Progenitor cell of endocrine pancreas (in vitro differentiated cells): ENCODE measurements around the gene PTMA. TPM values are rescaled to one million over a fixed set of nuclear protein-coding genes. Genes with fewer than 3 reads are reported as not detected.
"Not testable (repeated sequence)": the region's sequence is repeated elsewhere in the genome, so short reads cannot be mapped to it uniquely, and the experiment has no call there.

ENCODE experiments used
- DNase-seq: peaks from one replicate; pipeline ENCODE4 v3.0.0; 2021; ENCODE audit warnings: low spot score; ENCODE audit not compliant: unreplicated experiment
- H3K27ac Mint-ChIP-seq: 2 replicates; pipeline ENCODE4 v1.8.0; 2021; ENCODE audit warnings: mild to moderate bottlenecking, moderate library complexity, mixed read lengths
- H3K27me3 Mint-ChIP-seq: 2 replicates; pipeline ENCODE4 v1.8.0; 2021; ENCODE audit warnings: mixed read lengths
- H3K36me3 Mint-ChIP-seq: 2 replicates; pipeline ENCODE4 v1.8.0; 2022; ENCODE audit warnings: mixed read lengths; ENCODE audit not compliant: insufficient read depth
- H3K4me1 Mint-ChIP-seq: 2 replicates; pipeline ENCODE4 v1.8.0; 2021; ENCODE audit warnings: low read depth, mixed read lengths
- H3K4me3 Mint-ChIP-seq: 2 replicates; pipeline ENCODE4 v1.8.0; 2021; ENCODE audit warnings: low read depth, mild to moderate bottlenecking, moderate library complexity, mixed read lengths
- H3K9me3 Mint-ChIP-seq: 2 replicates; pipeline ENCODE4 v1.8.0; 2021; ENCODE audit warnings: low read depth, mixed read lengths
- total RNA-seq: library from RNA; stranded (reverse); gene quantifications from 2 replicates; pipeline ENCODE4 v1.2.1, GENCODE V29; 2021
- TF ChIP-seq, protein P1 (sequence below): fragments of 200-600 bp; sonication (generic); IDR thresholded peaks from one replicate; pipeline ENCODE4 v1.5.0; 2021; ENCODE audit warnings: antibody characterized with exemption, mild to moderate bottlenecking; ENCODE audit not compliant: unreplicated experiment

PTMA gene
- total RNA-seq, 1 donor from 2014 or later = 1,116 TPM

DNA sequence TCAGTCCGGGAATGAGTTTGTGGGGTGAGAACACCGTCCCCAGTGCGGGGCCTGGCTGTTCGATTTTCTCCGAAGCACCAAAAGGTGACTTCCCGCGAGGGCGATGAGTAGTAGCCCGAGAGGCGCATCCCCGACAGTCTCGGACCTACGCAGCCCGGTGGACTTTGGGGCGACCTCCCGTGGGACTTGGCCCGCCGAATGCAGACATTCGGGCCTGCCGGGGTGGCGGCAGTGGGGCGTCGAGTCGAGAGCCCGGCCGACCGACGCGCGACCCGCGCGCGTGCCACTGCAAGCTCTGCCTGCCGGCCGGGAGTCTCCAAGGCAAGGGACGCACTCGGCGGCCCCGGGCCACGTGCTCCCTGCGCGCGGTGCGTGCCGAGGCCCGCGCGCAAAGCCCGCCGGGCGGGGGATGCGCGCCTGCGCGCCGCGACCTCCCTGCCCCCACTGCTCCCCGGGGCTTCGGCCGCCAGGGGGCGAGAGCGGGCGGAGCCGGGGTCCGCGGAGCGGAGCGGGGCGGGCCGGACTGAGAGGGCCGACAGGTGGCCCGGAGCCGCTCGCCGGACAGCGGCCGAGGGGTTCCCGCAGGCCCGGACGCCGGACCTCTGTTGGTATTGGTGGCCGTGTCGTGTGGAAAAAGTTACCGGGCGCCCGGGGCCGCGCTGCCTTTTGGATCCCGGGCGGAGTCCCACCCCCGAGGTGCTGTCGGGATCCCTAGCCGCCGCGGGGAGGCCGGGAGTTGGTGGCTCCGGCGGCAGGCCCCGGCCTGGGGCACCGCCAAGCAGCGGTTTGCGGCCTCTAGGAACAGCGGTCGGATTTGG lies 1.9 kb downstream of the PTMA start:
- Mint-ChIP-seq H3K27ac (peak overlapping the region; percentile 97), H3K4me3 (peak overlapping the region; percentile 89), H3K4me1 (peaks cover 19% of the 10 kb centered on the region), H3K9me3 (no peaks in the 10 kb centered on the region), H3K36me3 (peaks cover 21% of the 10 kb centered on the region), H3K27me3 (no peaks in the 10 kb centered on the region)
- TF ChIP-seq, protein P1, sequence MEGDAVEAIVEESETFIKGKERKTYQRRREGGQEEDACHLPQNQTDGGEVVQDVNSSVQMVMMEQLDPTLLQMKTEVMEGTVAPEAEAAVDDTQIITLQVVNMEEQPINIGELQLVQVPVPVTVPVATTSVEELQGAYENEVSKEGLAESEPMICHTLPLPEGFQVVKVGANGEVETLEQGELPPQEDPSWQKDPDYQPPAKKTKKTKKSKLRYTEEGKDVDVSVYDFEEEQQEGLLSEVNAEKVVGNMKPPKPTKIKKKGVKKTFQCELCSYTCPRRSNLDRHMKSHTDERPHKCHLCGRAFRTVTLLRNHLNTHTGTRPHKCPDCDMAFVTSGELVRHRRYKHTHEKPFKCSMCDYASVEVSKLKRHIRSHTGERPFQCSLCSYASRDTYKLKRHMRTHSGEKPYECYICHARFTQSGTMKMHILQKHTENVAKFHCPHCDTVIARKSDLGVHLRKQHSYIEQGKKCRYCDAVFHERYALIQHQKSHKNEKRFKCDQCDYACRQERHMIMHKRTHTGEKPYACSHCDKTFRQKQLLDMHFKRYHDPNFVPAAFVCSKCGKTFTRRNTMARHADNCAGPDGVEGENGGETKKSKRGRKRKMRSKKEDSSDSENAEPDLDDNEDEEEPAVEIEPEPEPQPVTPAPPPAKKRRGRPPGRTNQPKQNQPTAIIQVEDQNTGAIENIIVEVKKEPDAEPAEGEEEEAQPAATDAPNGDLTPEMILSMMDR = peak; percentile 88
- peak; percentile 94 for DNase-seq

DNA sequence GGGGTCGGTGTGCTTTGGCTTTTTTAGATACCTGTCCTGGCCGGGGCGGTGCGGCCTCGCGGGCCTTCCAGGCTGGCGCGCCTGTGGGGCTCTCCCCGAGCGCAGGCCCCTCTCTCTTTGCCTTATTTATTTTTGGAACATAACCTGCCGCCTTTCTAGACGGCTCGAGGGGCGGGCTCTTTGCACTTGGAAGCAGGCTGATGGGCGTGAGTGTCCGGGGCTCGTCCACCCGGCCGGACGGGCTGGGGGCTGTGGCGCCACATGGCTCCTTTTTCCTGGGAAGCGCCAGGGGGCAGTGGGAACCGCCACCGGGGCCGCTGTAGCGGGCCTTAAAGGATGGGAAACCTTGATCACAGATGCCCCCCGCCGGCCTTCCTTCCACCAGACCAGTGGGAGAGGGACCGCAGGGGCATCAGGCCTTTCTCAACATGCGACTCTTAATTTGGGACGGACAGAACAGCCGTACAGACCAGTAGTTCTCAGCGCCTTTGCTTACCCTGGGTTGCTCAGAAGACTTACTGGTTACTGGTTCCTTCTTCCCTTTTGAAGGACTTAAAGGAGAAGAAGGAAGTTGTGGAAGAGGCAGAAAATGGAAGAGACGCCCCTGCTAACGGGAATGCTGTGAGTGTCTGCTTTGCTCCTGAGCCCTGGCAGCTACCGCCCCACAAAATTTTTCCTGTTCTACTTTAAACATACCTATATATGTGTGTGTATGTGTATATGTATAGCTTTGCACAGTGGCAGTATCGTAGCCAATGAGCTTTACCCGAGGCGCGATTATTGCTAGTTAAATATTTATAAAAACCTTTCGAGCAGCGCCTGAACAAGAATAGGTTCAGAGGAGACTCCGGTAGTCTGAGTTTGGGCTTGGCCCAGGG lies 2.7 kb downstream of the PTMA start:
- H3K27me3 Mint-ChIP-seq = no peaks in the 10 kb centered on the region
- H3K36me3 Mint-ChIP-seq = peaks cover 21% of the 10 kb centered on the region
- peak overlapping the region; percentile 84 for H3K27ac Mint-ChIP-seq
- H3K9me3 Mint-ChIP-seq = no peaks in the 10 kb centered on the region
- peaks cover 19% of the 10 kb centered on the region for H3K4me1 Mint-ChIP-seq
- peak overlapping the region; percentile 87 for H3K4me3 Mint-ChIP-seq
- TF ChIP-seq, protein P1 = no peak
- DNase-seq = no peak

DNA sequence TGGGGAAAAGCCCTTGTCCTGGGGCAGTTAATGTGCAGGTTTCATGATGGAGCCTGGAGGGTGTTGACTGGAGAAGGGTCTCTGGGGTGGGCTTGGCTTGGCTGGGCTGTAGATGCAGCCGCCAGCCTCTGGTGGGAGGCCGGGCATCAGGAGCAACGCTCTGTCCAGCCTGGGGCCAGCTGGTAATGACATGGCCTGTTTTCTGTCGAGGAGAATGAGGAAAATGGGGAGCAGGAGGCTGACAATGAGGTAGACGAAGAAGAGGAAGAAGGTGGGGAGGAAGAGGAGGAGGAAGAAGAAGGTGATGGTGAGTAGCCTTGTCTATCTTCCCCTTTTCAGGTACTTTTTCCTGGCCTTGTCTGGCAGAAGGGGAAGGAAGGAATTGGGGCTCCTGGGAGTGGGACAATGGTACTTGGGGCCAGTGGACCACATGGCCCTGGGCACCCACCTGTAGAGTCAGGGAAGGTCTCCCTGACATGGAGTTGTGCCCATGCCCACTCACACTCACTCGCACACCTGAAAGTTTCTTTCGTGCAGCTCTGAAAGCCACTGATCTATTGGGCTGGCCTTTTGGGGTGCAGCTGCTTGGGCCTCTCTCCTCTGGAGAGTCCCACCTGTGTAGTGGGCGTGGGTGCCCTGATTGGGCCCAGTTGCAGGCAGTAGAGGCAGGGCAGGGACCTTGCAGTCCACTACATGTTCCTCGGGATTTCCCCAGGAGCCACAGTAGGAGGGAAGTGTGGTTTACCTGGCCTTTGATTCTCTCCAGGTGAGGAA lies 3.5 kb downstream of the PTMA start:
- Mint-ChIP-seq H3K27me3 (no peaks in the 10 kb centered on the region), H3K36me3 (peaks cover 21% of the 10 kb centered on the region), H3K9me3 (no peaks in the 10 kb centered on the region), H3K4me1 (peaks cover 17% of the 10 kb centered on the region), H3K4me3 (peak overlapping the region; percentile 87), H3K27ac (peak overlapping the region; percentile 84)
- no peak for DNase-seq
- TF ChIP-seq, protein P1 = no peak

DNA sequence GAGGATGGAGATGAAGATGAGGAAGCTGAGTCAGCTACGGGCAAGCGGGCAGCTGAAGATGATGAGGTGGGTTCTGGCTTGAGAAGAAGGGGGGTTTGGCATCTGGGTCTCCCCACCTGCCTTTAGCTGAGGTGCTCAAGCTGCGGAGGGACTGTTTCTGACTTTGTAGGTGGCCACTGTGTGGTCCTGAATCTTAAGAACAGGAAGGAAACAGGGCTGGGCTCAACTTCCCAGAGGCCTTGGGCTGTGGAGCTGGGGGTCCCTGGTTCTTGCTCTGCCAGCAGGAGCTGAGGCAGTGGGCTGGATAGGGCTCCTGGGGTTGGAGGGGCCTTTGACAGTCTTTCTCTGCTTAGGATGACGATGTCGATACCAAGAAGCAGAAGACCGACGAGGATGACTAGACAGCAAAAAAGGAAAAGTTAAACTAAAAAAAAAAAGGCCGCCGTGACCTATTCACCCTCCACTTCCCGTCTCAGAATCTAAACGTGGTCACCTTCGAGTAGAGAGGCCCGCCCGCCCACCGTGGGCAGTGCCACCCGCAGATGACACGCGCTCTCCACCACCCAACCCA lies 4.2 kb downstream of the PTMA start:
- H3K4me1 Mint-ChIP-seq = peaks cover 17% of the 10 kb centered on the region
- H3K27ac Mint-ChIP-seq = peak overlapping the region; percentile 84
- H3K4me3 Mint-ChIP-seq = peak overlapping the region; percentile 87
- not testable (repeated sequence) for H3K27me3 Mint-ChIP-seq, DNase-seq, H3K9me3 Mint-ChIP-seq
- H3K36me3 Mint-ChIP-seq = peaks cover 21% of the 10 kb centered on the region

DNA sequence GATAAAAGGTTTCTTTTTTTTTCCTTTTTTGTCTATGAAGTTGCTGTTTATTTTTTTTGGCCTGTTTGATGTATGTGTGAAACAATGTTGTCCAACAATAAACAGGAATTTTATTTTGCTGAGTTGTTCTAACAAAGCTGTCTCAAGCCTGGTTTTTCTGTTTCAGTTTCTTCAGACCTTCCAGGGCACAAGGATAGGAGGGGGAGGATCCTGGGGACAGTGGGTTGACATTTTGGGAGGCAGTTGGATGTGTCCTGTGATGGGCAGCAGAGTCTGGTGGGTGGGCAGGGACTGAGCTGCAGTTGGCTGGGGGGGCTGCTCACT lies 5.0 kb downstream of the PTMA start:
- peaks cover 17% of the 10 kb centered on the region for H3K4me1 Mint-ChIP-seq
- not testable (repeated sequence) for DNase-seq, H3K9me3 Mint-ChIP-seq, H3K27me3 Mint-ChIP-seq
- H3K27ac Mint-ChIP-seq = peak overlapping the region; percentile 96
- H3K4me3 Mint-ChIP-seq = peak overlapping the region; percentile 45
- H3K36me3 Mint-ChIP-seq = peaks cover 20% of the 10 kb centered on the region
